GM12892 (cell line): ENCODE data around the gene DHRS13.
"Not testable (repeated sequence)": the region's sequence is repeated elsewhere in the genome, so short reads cannot be mapped to it uniquely, and the experiment has no call there.

Source experiments
- DNase-seq: peaks from one replicate; pipeline ENCODE4 v3.0.0; 2011; ENCODE audit not compliant: insufficient read length
- FAIRE-seq: peaks from 2 replicates; lab custom pipeline; 2011; peaks lifted over from hg19 to GRCh38; lab: Jason Lieb, UNC
- POLR2A ChIP-seq: IDR thresholded peaks from 2 replicates; pipeline ENCODE4 v1.6.1; 2011; ENCODE audit warnings: low read depth, low read length, control low read depth
- POLR2AphosphoS5 ChIP-seq: IDR thresholded peaks from 2 replicates; pipeline ENCODE4 v1.6.1; 2011; ENCODE audit warnings: low read depth, low read length, control low read depth
- TAF1 ChIP-seq: IDR thresholded peaks from 2 replicates; pipeline ENCODE4 v1.6.1; 2011; ENCODE audit warnings: low read depth, mild to moderate bottlenecking, control low read depth, low read length, borderline replicate concordance

DHRS13 gene

GRCh38 chr17:28946239-28946638 is 43.4 kb upstream of the DHRS13 start:
- FAIRE-seq (no peak), DNase-seq (no peak)
- TF ChIP-seq POLR2A (no peak), POLR2AphosphoS5 (no peak), TAF1 (no peak)

- FAIRE-seq (peak; percentile 71), DNase-seq (no peak)
- TF ChIP-seq TAF1 (no peak), POLR2AphosphoS5 (no peak), POLR2A (no peak)
These were observed 42.2 kb upstream of the DHRS13 start for GRCh38 chr17:28944862-28945741.

- TF ChIP-seq TAF1 (no peak), POLR2AphosphoS5 (no peak), POLR2A (no peak)
- DNase-seq = no peak
- no peak for FAIRE-seq
These were observed 41.5 kb upstream of the DHRS13 start for GRCh38 chr17:28944343-28944742.

- no peak for TF ChIP-seq POLR2AphosphoS5
- no peak for TF ChIP-seq POLR2A
- no peak for TF ChIP-seq TAF1
- FAIRE-seq (no peak), DNase-seq (no peak)
These were observed 40.0 kb upstream of the DHRS13 start for GRCh38 chr17:28942925-28943324.

- TF ChIP-seq POLR2AphosphoS5 = no peak
- no peak for TF ChIP-seq TAF1
- no peak for TF ChIP-seq POLR2A
- DNase-seq (no peak), FAIRE-seq (no peak)
These were observed 38.4 kb upstream of the DHRS13 start for GRCh38 chr17:28941251-28941650.

- FAIRE-seq (no peak), DNase-seq (no peak)
- TF ChIP-seq TAF1 (no peak), POLR2A (no peak), POLR2AphosphoS5 (no peak)
These were observed 37.8 kb upstream of the DHRS13 start for GRCh38 chr17:28940675-28941074.

GRCh38 chr17:28940142-28940541 is 37.3 kb upstream of the DHRS13 start:
- DNase-seq (no peak), FAIRE-seq (no peak)
- TF ChIP-seq POLR2AphosphoS5 = no peak
- no peak for TF ChIP-seq POLR2A
- no peak for TF ChIP-seq TAF1

GRCh38 chr17:28938552-28938951 is 35.7 kb upstream of the DHRS13 start:
- no peak for FAIRE-seq
- TF ChIP-seq POLR2AphosphoS5 (no peak), POLR2A (no peak), TAF1 (no peak)
- no peak for DNase-seq

- TF ChIP-seq POLR2AphosphoS5 = no peak
- no peak for TF ChIP-seq TAF1
- no peak for TF ChIP-seq POLR2A
- FAIRE-seq = no peak
These were observed 34.3 kb upstream of the DHRS13 start for GRCh38 chr17:28937044-28937729.

GRCh38 chr17:28935744-28936460 is 33.0 kb upstream of the DHRS13 start:
- no peak for TF ChIP-seq POLR2AphosphoS5
- FAIRE-seq (no peak), DNase-seq (no peak)

More at GRCh38 chr17:28937044-28937729, 34.3 kb upstream of the DHRS13 start:
- no peak for DNase-seq

- not testable (repeated sequence) for DNase-seq, FAIRE-seq
These were observed 31.6 kb upstream of the DHRS13 start for GRCh38 chr17:28934508-28934907.
